K562 (cell line): Measurements from ENCODE around the gene MICAL2. TPM values are rescaled to one million over a fixed set of nuclear protein-coding genes. Genes with fewer than 3 reads are reported as not detected.

ENCODE experiments used
- ATAC-seq: fragments of 200-7000 bp; cut with Tn5 transposase; 3 replicates; pipeline ENCODE4 v1.9.1; 2020; ENCODE audit warnings: moderate library complexity
- BruUV-seq: library from RNA; stranded (reverse); fragments of 400-500 nt; replicated peaks from 2 replicates; lab custom pipeline; 2021; lab: Mats Ljungman, UMichigan
- CTCF ChIA-PET: fragments of 300-600 bp; formaldehyde crosslinking; extraction: SDS; loops from one replicate; lab custom pipeline; 2021; ENCODE audit warnings: low intra/inter-chr PET ratio; lab: Yijun Ruan, JAX
- POLR2A ChIA-PET: fragments of 300-600, 350-650 bp; sonication (Branson Sonifier 250); formaldehyde crosslinking; extraction: SDS; loops from one replicate; lab custom pipeline; 2021; ENCODE audit warnings: antibody characterized with exemption, inconsistent platforms; lab: Yijun Ruan, JAX
- DNase-seq, 4 experiments: peaks; one replicate each; pipeline versions ENCODE4 v3.0.0 to v3.0.0-alpha.2; 2011 to 2018; ENCODE audit warnings: low spot score in 3 of 4, mixed read lengths in 3 of 4; ENCODE audit errors: extremely low read depth in 1 of 4
- FAIRE-seq: peaks from 2 replicates; lab custom pipeline; 2011; peaks lifted over from hg19 to GRCh38; lab: Jason Lieb, UNC
- H2AFZ ChIP-seq: 2 replicates; pipeline ENCODE4 v1.6.0; 2011; ENCODE audit warnings: low read depth, low read length, control low read depth, inconsistent platforms
- H3K27ac ChIP-seq: fragments of 200-600 bp; 3 replicates; pipeline ENCODE4 v1.8.0; 2011; ENCODE audit warnings: low read depth, mild to moderate bottlenecking, control low read depth, inconsistent platforms, low read length, moderate library complexity, mixed read lengths; ENCODE audit errors: extremely low read depth
- H3K27me3 ChIP-seq, 2 experiments: fragments of 300-600 bp in 1 of 2; 2 replicates in 1 of 2; 3 replicates in 1 of 2; pipeline versions ENCODE4 v1.6.0 to v1.8.0; 2011; ENCODE audit warnings: inconsistent platforms in 2 of 2, low read length in 2 of 2, mild to moderate bottlenecking in 1 of 2, mixed read lengths in 1 of 2, moderate library complexity in 1 of 2; ENCODE audit not compliant: control insufficient read depth in 2 of 2, insufficient read depth in 2 of 2
- H3K36me3 ChIP-seq: fragments of 300-600 bp; 3 replicates; pipeline ENCODE4 v1.8.0; 2011; ENCODE audit warnings: mild to moderate bottlenecking, low read length, inconsistent platforms; ENCODE audit not compliant: control insufficient read depth, insufficient read depth
- H3K4me1 ChIP-seq, 2 experiments: fragments of 200-600 bp in 1 of 2; replicated peaks in 1 of 2; 2 replicates in 1 of 2; 3 replicates in 1 of 2; pipeline versions ENCODE4 v1.5.1 to v1.8.0; 2011; ENCODE audit warnings: inconsistent platforms in 2 of 2, low read length in 2 of 2, mild to moderate bottlenecking in 1 of 2, mixed read lengths in 1 of 2, moderate library complexity in 1 of 2; ENCODE audit not compliant: control insufficient read depth in 2 of 2, insufficient read depth in 2 of 2
- H3K4me2 ChIP-seq: 2 replicates; pipeline ENCODE4 v1.6.1; 2011; ENCODE audit warnings: low read length, control low read depth, inconsistent platforms, mixed read lengths; ENCODE audit not compliant: insufficient read depth
- H3K4me3 ChIP-seq: fragments of 200-600 bp; sonication (generic), shearing (Covaris generic); 2 replicates; pipeline ENCODE4 v1.5.1; 2016; ENCODE audit warnings: control low read depth, inconsistent platforms
- H3K79me2 ChIP-seq: fragments of 200-600 bp; 3 replicates; pipeline ENCODE4 v1.8.0; 2011; ENCODE audit warnings: low read length, inconsistent platforms; ENCODE audit not compliant: control insufficient read depth, insufficient read depth
- H3K9ac ChIP-seq, 2 experiments: 2 replicates each; pipeline versions ENCODE4 v1.6.0 to v1.6.1; 2011; ENCODE audit warnings: low read depth in 2 of 2, low read length in 2 of 2, control low read depth in 1 of 2, inconsistent platforms in 1 of 2, mild to moderate bottlenecking in 1 of 2, mixed read lengths in 1 of 2; ENCODE audit not compliant: insufficient read depth in 1 of 2
- H3K9me1 ChIP-seq: one replicate; pipeline ENCODE4 v1.6.0; 2011; ENCODE audit warnings: inconsistent platforms, mild to moderate bottlenecking, low read length, moderate library complexity; ENCODE audit not compliant: control insufficient read depth, insufficient read depth
- H3K9me3 ChIP-seq: replicated peaks from 2 replicates; pipeline ENCODE4 v1.5.1; 2011; ENCODE audit warnings: low read depth, low read length, inconsistent platforms; ENCODE audit not compliant: control insufficient read depth, insufficient read depth
- H4K20me1 ChIP-seq: replicated peaks from 2 replicates; pipeline ENCODE4 v1.6.1; 2011; ENCODE audit warnings: low read length, inconsistent platforms, mixed read lengths; ENCODE audit not compliant: control insufficient read depth, insufficient read depth
- CBFA2T2 ChIP-seq: fragments of 450-650 bp; conservative IDR thresholded peaks from 2 replicates; pipeline ENCODE4 v1.6.1; 2017; ENCODE audit warnings: mild to moderate bottlenecking
- CBFA2T3 ChIP-seq: fragments of 450-650 bp; IDR thresholded peaks from 2 replicates; pipeline ENCODE4 v1.6.1; 2017
- CBX8 ChIP-seq: fragments of 200-600 bp; sonication (generic); IDR thresholded peaks from 2 replicates; pipeline ENCODE4 v1.6.1; 2012; ENCODE audit warnings: borderline replicate concordance, mixed run types, low read depth, mild to moderate bottlenecking, moderate library complexity, mixed read lengths, low read length, control low read depth, inconsistent platforms; ENCODE audit not compliant: poor library complexity, severe bottlenecking; ENCODE audit errors: extremely low read depth
- PRDM10 ChIP-seq: fragments of 450-650 bp; IDR thresholded peaks from 2 replicates; pipeline ENCODE4 v1.6.1; 2018; ENCODE audit not compliant: partially characterized antibody
- ZNF263 ChIP-seq: sonication (generic); formaldehyde crosslinking; IDR thresholded peaks from 2 replicates; pipeline ENCODE4 v1.8.0; 2022; ENCODE audit warnings: mild to moderate bottlenecking, missing genetic modification reagents, borderline replicate concordance
- WGBS: fragments of 100-300 bp; shearing (Covaris generic); methylation state at CpG from one replicate; pipeline ENCODE4 v1.1.6; 2016; ENCODE audit warnings: low coverage, mixed read lengths; ENCODE audit not compliant: insufficient coverage; ENCODE audit errors: missing lambda C conversion rate; 5-methylcytosine and 5-hydroxymethylcytosine counted together
- in situ Hi-C: fragments of 300-500 bp; cut with MboI; formaldehyde crosslinking; loops from 4 replicates; pipeline ENCODE4 v1.15.0; 2018; ENCODE audit warnings: inconsistent platforms, mixed read lengths
- intact Hi-C: fragments of 100-400 bp; cut with micrococcal nuclease; formaldehyde crosslinking; loops from 2 replicates; pipeline ENCODE4 v1.14.2; 2022
- polyA plus RNA-seq, 8 experiments: library from polyadenylated mRNA; depleted of rRNA in 4 of 8; stranded (reverse) in 5 of 8; unstranded in 3 of 8; fragments of >200 nt; fragmentation: Nextera tagmentation in 2 of 8; fragmentation: Illumina TruSeq in 1 of 8; extraction: Ambion mirVana in 2 of 8; extraction: Trizol in 1 of 8; gene quantifications; 2 replicates each; pipeline versions ENCODE4 v1.2.1 to v1.2.3, GENCODE V29; 2011 to 2014; ENCODE audit warnings: inconsistent platforms in 1 of 8, missing spikeins in 1 of 8
- total RNA-seq, 7 experiments: library from RNA; depleted of rRNA in 6 of 7; stranded (reverse); fragments of >200 nt in 6 of 7; fragmentation: Illumina TruSeq in 2 of 7; extraction: Trizol in 2 of 7; gene quantifications; 2 replicates each; pipeline versions ENCODE4 v1.2.1 to v1.2.3, GENCODE V29; 2011 to 2021; ENCODE audit warnings: low replicate concordance in 1 of 7

The MICAL2 gene
- total and polyA plus RNA-seq, 9 of the 15 experiments (the other 6 are each of a cell fraction or from before 2014, with no cell fraction given), result 4.7 to 64.2 (median 33.6) TPM

- H3K9ac ChIP-seq, result no peak overlapping the region; a peak in 1 of 4 replicates
- BruUV-seq, result no TSS peak
- H3K27me3 ChIP-seq, result peaks cover 18 to 24% of the 10 kb centered on the region in 2 experiments
- intact Hi-C loops, result no loop called here
- no peaks in the 10 kb centered on the region for H3K79me2 ChIP-seq
- no peaks in the 10 kb centered on the region for H3K9me1 ChIP-seq
- FAIRE-seq (no peak), ATAC-seq (no peak; the same call in 1 of the 3 replicates), DNase-seq (peak in 3 of 4 experiments; percentile 28 to 47 (median 41))
- H3K27ac ChIP-seq, result no peak overlapping the region
- H3K9me3 ChIP-seq, result no peaks in the 10 kb centered on the region
- no peak overlapping the region for H2AFZ ChIP-seq
- H3K4me1 ChIP-seq, result peaks cover 0 to 5% of the 10 kb centered on the region in 2 experiments; a peak in 2 of 5 replicates
- H3K36me3 ChIP-seq, result no peaks in the 10 kb centered on the region
- peak; percentile 66 for TF ChIP-seq PRDM10
- no peak for TF ChIP-seq CBX8
- TF ChIP-seq CBFA2T3, result peak; percentile 58
- peak; percentile 48; the same call in 1 of the 2 replicates for TF ChIP-seq CBFA2T2
- 0 out of 2 replicates have a peak, but pooled peaks have one; percentile 41 for TF ChIP-seq ZNF263 (CRISPR knock-in tag)
- TF ChIP-seq, all 486 proteins: peak for 4
- in situ Hi-C loops, result no loop called here
- ChIA-PET CTCF (no interaction called here), POLR2A (no interaction called here)
- WGBS, result 31% methylated on average over 12 of the region's 12 CpGs
- Histone ChIP-seq H3K4me2 (no peak overlapping the region), H3K4me3 (no peak overlapping the region), H4K20me1 (0 out of 2 replicates have a peak, but pooled peaks cover 3% of the 10 kb centered on the region)
Measured at GRCh38 chr11:12069066-12069676, 41.2 kb upstream of the MICAL2 start.
